Measurements from ENCODE around the gene STAT4. TPM values are rescaled to one million over a fixed set of nuclear protein-coding genes. Genes with fewer than 3 reads are reported as not detected.

The STAT4 gene
- total RNA-seq, 1 donor from 2014 or later = 0.76 TPM

DNA sequence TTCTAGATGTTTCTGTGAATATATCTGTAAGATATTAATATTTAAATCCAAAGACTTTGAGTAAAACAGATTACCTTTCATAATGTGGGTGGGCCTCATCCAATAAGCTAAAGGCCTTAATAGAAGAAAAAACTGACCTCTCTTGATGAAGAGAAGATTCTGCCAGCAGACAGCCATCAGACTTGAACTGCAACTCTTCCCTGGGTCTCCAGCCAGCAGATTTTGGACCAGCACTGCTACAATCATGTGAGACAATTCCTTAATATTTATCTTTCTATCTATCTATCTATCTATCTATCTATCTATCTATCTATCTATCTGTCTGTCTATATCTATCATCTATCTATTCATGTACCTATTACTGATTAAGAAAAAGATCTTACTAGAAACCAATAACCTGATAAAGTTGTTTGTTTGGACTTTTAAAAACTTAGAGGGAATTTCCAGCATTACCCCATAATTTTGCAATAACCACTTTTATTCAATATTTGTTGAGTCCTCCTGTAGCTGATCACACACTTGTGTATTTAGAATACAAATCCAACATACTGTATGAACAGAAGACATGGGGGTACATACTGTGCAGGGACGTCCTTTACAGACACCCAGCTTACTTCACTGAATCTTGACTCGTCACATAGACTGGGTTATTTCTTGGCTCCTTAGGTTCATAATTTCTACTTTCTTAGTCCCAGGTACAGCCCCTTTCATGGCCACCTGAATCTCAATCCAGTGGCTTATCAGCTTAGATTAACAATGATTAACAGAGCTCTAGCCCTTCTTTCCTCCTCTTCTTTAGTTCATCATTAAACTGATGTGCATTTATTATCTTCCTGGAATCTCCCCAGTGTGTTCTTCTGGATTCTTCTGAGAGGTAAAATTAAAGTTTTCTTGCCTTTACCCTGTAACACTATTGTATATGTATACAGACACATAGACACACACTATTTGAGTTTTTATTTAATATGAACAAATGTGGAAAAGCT is 27.2 kb upstream of the STAT4 start:
- intact Hi-C loops (cut with DNase I) = no loop called here
- DNase-seq (ENCODE audit: missing footprints) (no peak), ATAC-seq (no peak)

DNA sequence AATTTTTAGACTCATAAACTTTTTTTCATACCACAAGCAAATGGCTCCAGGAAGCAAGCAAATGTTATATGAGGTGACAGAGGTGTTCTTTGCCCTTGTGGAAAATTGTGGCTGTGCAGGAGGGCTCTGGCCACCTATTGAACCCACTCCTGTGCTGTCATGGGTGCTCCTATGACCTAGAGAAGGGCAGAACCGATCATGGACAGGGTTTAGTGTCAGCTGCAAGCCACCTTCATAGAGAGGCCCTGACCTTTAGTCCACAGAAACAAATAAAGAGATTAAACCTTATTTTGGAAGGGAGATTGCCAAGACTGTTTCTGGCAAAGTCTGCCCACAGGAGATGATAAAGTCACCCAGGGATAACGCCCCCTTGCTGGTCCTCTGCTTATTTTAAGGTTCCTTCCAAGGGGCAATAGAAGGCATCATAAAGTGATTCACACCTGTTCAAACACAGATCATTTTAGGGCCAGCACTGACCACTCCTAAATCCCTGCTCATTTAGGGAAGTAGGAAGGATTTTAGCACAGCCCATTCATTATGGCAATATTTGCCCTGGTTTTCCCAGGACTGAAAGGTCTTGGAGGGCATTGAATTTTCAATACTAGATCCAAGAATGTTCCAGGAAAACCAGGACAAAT is 26.1 kb upstream of the STAT4 start:
- intact Hi-C loops (cut with DNase I) = no loop called here
- no peak for ATAC-seq
- DNase-seq (ENCODE audit: missing footprints) = no peak

DNA sequence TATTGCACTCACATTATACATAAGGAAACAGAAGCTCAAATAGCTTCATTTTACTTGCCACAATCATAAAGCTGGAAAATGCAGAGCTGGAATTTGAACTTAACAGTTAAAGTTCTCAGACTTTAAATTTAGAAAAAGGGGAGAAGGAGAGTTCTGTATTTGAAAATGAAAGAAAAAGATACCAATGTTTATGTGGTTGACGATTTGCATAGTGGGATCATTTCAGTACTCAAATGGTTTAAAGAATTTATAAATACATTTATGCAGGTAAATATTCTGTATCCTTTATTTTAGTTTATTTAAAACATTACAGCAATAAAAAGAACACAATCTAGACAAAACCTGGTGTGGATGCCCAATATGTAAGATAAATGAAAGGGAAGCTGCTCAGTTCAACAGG is 25.5 kb upstream of the STAT4 start:
- ATAC-seq = no peak
- DNase-seq (ENCODE audit: missing footprints) = no peak
- intact Hi-C loops (cut with DNase I) = no loop called here

DNA sequence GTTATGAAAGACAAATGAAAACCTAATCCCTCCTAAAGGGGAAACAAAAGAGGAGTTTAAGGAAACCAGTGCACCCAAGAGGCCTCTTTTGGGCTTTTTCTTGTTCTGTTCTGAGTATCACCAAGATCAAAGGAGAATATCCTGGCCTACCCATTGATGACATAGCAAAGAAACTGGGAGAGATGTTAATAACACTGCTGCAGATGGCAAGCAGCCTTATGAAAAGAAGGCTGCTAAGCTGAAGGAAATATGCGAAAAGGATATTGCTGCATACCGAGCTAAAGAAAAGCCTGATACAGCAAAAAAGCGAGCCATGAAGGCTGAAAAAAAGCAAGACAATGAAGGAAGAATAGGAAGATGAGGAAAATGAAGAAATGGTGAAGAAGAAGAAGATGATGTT is 23.6 kb upstream of the STAT4 start:
- DNase-seq (ENCODE audit: missing footprints) (no peak), ATAC-seq (no peak)
- intact Hi-C loops (cut with DNase I) = no loop called here

DNA sequence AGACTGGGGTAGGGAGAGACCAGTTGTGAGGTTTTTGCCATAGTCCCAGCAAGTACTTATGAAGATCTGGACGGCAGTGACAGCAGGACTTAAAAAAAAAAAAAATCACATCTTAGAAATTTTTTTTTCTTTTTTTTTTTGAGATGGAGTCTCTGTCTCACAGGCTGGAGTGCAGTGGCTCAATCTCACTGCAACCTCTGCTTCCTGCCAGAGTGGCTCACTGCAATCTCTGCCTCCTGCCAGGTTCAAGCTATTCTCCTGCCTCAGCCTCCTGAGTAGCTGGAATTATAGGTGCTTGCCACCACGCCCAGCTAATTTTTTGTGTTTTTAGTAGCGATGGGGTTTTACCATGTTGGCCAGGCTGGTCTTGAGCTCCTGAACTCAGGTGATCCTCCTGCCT is 22.4 kb upstream of the STAT4 start:
- ATAC-seq (no peak), DNase-seq (ENCODE audit: missing footprints) (no peak)
- intact Hi-C loops (cut with DNase I) = no loop called here

DNA sequence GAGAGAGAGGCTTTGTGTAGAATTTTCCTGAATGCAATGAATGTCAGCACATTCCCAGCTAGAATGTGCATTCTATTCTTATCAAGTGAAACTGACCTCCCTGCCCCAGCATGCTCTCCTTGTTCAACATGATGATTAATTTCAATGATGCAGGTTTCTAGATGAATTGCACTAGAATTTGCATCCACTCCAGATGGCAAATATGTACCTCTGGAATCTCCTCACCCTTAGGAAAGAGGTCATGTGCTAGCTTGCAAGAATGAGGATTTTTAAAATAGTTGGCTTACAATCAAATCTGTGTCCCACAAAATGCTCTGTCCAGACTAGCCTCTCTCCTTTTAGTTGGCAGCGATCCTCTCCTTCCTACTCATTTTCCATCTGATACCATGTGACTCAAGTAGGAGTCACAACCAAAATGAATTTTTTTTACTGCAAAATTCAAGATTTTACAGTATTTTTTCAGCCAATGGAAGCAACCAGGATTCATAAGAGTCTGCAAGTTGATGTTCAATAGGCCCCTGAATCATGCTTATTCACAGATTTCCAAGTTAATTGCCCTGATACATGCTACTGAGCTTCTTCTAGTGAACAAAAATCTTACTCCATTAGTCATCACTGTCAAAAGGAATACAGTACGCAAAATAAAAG is 21.0 kb upstream of the STAT4 start:
- DNase-seq (ENCODE audit: missing footprints) (no peak), ATAC-seq (no peak)
- intact Hi-C loops (cut with DNase I) = no loop called here

DNA sequence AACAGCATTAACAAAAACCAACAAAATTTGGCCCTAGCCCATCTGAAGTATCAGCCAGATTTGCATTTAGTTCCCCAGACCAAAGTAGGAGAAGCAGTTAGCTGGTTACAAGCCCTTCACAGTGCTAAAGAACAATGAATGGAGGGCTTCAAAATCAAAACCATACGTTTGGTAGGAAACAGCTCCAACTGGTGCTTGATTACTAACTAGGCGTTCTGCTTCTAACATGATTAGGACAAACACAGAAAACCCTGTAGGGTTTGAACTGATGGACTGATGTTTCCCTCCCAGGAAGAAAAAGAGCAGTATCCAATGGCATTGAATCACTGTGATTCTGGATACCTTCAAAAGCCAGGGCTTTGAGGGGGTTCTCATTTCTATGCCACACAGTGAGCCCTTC is 20.5 kb upstream of the STAT4 start:
- intact Hi-C loops (cut with DNase I) = no loop called here
- DNase-seq (ENCODE audit: missing footprints) = no peak
- ATAC-seq = no peak

DNA sequence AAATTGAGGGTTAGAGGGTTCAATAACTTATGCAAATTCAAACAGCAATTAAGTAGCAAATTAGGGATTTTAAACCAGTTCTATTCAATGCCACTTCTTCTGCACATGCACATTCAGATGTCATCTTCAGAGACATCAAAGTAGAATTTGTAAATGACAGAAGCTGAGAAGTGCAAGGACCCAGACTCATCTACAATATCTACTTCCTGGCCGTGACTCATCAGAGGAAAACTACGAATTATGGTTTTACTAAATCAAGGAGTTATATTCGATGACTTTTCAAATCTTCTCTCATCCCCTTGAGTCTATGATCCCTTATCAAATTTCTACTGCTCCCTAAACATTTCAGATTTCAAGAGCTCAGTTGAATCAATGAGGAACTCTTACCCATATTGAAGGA is 20.0 kb upstream of the STAT4 start:
- intact Hi-C loops (cut with DNase I) = no loop called here
- no peak for ATAC-seq
- DNase-seq (ENCODE audit: missing footprints) = no peak

DNA sequence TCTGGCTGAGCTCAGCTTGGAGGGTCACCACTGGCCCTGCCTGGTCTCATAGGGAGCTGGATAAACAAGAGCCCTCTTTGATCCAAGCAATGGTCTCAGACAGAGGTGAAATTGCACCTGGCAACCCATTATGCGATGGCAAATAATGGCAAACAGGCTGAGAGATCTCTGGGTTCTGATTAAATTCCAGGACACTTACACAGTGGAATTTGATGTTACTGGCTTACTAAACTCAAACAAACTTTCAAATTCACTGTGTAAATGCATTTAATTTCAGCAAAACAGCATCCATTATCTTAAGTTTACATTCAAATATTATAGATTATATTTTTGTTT is 19.5 kb upstream of the STAT4 start:
- intact Hi-C loops (cut with DNase I) = no loop called here
- ATAC-seq (no peak), DNase-seq (ENCODE audit: missing footprints) (no peak)

DNA sequence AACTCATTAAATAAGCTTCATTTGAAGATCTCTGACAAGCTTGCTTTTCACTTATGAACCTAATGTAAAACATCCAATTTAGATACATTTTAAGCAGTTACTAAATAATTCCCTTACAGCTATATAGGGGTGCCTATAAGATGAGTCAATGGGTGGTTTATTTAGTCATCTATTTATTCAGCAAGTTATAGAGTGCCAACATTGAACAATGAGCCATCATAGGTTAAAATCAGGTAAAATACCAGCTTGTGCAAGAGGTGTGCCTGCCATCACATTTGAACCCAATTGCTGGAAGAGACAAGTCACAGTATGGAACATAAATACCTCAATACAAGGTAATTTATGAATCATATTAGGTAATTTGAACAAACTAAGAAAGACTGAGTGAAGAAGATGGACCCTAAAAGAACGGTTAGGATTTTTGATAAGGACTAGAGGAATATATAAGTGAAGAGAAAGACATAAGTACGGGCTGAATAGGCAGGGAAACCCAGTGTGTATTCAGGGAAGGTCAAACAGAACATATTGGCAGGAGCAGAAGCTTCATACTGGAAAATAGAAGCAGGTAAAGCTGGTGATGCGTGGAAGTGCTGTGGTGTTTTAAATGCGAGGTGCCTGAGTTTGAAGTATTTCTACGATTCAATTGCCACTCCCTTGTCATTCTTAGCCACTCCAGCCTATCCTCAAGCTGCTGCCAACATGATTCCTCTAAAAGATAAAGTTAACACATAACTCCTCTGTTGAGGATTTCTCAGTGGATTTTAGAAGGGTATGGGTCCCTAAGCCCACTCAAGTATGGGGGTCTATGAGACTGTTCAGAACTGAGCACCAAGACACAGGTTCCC is 18.9 kb upstream of the STAT4 start:
- intact Hi-C loops (cut with DNase I) = loop anchor here (5.0 to 10.0 kb wide), 3 partner anchors 45 to 333 kb away; no protein-coding TSS in a partner anchor
- ATAC-seq (no peak), DNase-seq (ENCODE audit: missing footprints) (no peak)

DNA sequence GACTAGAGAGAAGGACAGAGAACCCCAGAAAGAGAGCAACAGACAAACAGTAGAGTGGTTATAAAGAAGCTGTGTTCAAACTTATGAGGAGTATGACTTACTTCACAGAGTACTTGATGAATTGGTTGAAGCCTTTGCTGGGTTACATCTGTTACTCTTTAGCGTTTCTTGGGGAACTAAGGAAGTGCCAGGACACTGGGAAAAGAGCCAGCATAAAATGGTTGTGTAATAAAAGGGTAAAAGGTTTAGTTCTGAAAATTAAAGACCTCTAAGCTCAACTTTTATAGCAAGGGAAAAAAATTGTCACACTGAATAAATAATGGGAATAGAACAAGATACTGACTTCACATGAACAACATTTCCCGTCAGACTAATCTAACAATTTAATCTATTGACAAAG is 17.0 kb upstream of the STAT4 start:
- no peak for DNase-seq (ENCODE audit: missing footprints)
- intact Hi-C loops (cut with DNase I) = loop anchor here (5.0 to 10.0 kb wide), 3 partner anchors 47 to 335 kb away; no protein-coding TSS in a partner anchor
- peak; percentile 59 for ATAC-seq

DNA sequence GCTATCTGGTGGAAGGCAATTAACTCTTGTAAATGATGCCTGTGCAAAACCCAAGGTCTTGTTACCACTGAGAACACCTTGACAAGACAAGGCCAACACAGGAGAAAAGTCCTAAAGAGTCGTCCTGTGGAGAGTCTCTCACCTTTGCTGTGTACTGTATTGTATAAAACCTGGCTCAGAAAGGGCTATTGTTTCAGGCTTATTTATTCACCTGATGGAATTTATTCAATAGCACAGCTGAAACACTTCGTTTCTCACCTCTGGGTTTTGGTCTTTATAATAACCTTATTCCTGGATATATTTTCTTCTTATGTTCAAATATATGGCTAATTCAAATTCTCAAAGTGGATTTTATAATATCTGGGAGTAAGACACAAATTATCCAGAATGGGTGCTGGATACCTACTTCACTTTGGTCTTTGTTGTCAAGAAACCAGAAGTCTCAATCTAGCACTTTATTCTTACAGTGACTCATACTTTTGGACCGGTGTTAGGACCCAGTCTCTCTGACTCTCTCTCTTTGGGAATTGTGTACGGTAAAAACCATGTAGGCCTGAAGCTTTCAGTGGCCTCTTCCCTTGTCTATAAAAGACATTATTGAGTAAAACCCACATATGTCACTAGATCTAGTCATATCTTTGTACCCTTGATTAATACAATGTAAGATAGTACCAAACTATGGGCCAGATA is 16.1 kb upstream of the STAT4 start:
- no peak for ATAC-seq
- intact Hi-C loops (cut with DNase I) = loop anchor here (5.0 to 10.0 kb wide), 3 partner anchors 48 to 335 kb away; no protein-coding TSS in a partner anchor
- DNase-seq (ENCODE audit: missing footprints) = no peak

DNA sequence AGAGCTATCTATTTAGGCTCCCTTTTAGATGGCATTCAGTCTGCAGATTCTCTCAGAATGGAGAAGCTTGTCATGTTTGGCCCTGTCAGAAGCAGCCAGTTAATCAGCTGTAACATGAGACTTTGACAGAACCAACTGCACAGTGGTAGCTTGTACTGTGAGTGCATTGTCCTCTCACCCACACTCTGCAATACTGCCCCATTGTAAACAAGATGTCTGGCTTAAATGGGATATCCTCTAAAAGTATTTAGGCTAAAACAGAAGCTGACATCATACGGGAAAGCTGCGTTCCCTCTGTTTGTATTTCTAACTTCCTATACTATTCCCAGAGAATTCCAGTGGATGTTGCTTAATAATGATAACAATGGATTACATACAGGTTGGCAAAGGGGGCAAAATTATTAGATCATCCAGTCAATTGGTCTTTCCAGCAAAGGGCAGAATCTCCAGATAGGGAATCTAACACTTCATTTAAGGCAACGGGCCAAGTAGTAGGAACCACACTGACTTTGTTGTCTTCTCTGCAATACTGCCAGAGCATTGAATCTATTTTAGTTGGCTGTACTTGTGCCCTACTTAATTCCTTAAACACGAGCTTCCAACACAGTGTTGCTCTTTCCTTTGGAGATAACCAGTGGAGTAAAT is 15.4 kb upstream of the STAT4 start:
- ATAC-seq (peak; percentile 87), DNase-seq (ENCODE audit: missing footprints) (no peak)
- intact Hi-C loops (cut with DNase I) = loop anchor here (5.0 to 10.0 kb wide), 3 partner anchors 49 to 336 kb away; no protein-coding TSS in a partner anchor

DNA sequence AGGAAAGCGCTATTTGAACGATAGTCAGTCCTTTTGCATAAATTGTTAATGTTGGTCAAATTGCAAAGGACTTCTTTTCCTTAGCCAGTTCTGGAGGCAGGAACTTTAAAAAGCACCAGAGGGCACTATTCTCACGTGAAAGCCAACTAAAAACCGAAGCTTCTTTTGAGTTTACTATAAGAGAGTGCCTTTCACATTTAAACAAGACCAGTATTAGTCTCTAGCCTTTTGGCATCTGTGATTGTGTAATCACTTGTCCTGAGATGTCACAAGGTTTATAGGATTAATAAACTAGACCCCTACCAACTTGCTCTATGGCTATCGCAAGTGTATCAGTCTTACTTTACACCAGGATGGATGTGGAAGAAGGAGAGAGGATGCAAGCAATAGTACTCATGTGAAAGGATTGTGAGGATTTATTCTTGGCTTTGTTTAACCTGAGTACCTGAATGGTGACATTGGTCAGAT is 14.4 kb upstream of the STAT4 start:
- peak; percentile 76 for ATAC-seq
- DNase-seq (ENCODE audit: missing footprints) = no peak
- intact Hi-C loops (cut with DNase I) = loop anchor here (1.0 to 10.0 kb wide), 4 partner anchors 50 to 357 kb away; no protein-coding TSS in a partner anchor

DNA sequence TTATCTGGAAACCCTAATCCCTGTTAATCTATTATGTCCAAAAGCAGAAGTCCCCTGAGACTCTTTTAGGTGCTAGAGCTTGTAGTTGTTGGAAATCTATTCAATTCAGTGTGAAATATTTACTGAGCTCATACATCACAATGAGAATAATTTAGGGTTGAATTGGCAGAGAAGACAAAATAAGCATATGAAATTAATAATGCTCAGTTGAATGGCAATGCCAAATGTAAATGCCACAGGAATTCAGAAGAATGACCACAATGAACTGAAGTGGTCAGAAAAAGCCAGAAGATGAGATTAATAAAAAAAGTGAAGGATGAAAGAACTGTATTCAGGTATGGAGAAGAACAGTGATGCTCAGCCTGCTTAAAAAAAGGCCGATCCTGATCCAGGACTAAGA is 8.0 kb upstream of the STAT4 start:
- ATAC-seq (no peak), DNase-seq (ENCODE audit: missing footprints) (no peak)
- intact Hi-C loops (cut with DNase I) = loop anchor here (5.0 to 10.0 kb wide), 2 partner anchors 106 to 374 kb away; no protein-coding TSS in a partner anchor

DNA sequence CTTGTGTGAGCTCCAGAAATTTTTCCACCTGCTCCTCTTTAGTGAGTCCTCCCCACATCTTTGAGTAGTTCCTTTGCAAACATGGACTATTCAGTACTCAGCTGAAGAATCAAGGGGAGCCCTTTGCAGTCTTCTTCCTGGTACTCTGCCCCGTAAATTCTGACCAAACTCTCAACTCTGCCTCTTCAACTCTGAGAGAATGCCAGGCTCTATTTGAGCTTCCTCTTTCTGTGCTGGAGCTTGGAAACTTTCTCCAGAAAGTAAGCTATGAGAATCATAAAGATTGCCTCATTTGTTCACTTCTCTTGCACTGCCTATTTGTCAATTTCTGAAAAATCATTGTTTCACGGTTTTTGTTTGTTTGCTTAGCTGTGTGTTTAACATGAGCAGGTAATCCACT is 7.4 kb upstream of the STAT4 start:
- DNase-seq (ENCODE audit: missing footprints) = no peak
- ATAC-seq = no peak
- intact Hi-C loops (cut with DNase I) = loop anchor here (5.0 to 10.0 kb wide), 2 partner anchors 106 to 373 kb away; no protein-coding TSS in a partner anchor

DNA sequence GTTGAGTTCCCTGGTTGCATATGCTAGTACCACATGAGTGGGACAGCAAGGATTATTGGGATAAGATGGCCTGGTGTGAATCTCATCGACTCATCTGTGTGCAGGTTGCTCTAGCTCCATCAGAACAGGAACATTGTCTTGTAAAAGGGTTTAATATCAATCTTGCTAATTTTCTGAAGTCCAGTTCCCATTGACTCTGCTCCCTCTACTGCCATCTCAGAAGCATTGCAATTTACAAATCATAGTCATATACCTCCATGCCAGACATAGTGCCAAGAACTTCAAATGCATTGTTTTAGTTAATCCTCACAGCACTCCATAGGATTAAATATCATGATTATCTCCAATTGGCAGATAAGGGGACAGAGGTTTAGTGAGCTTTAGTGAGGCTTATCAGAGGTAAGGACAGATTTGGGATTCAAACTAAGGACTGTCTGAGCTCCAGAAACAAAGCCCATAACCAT is 4.8 kb upstream of the STAT4 start:
- no peak for DNase-seq (ENCODE audit: missing footprints)
- peak; percentile 58 for ATAC-seq
- intact Hi-C loops (cut with DNase I) = loop anchor here (5.0 to 10.0 kb wide), 2 partner anchors 103 to 371 kb away; no protein-coding TSS in a partner anchor
